ENCODE results near the gene XG. TPM values are rescaled to one million over a fixed set of nuclear protein-coding genes. Genes with fewer than 3 reads are reported as not detected.

XG gene
- total and polyA plus RNA-seq, 9 of the 15 experiments (the other 6 are each of a cell fraction or from before 2014, with no cell fraction given) = 0.03 to 0.12 TPM; not detected in 7

GRCh38 chrX:2748171-2748814, 3.5 kb upstream of the XG start (continued):
- TF ChIP-seq ZSCAN32 (CRISPR knock-in tag; IDR thresholded peaks at IDR 0.05) (no peak), ATF1 (CRISPR knock-in tag; IDR thresholded peaks at IDR 0.05) (no peak), ATF1 (tag; IDR thresholded peaks at IDR 0.05) (no peak), RCOR1 (IDR thresholded peaks at IDR 0.05; ENCODE audit: borderline replicate concordance in 1 of 2, low read depth in 2 of 2, low read length in 2 of 2) (no peak), TEAD2 (tag; IDR thresholded peaks at IDR 0.05) (no peak), SIN3A (IDR thresholded peaks at IDR 0.05; ENCODE audit: borderline replicate concordance in 2 of 2, control insufficient read depth in 1 of 2, low read depth in 2 of 2, low read length in 2 of 2) (no peak), DDX20 (tag; IDR thresholded peaks at IDR 0.05; ENCODE audit: low read depth) (no peak), FOSL1 (tag; conservative IDR thresholded peaks at IDR 0.05) (no peak), EZH2 (IDR thresholded peaks at IDR 0.05; ENCODE audit: borderline replicate concordance, low read depth, low read length) (no peak), SNRNP70 (optimal IDR thresholded peaks at IDR 0.05; ENCODE audit: low read depth, low read length) (no peak), THRAP3 (IDR thresholded peaks at IDR 0.05; ENCODE audit: borderline replicate concordance) (no peak)
- TF ChIP-seq, protein P1, sequence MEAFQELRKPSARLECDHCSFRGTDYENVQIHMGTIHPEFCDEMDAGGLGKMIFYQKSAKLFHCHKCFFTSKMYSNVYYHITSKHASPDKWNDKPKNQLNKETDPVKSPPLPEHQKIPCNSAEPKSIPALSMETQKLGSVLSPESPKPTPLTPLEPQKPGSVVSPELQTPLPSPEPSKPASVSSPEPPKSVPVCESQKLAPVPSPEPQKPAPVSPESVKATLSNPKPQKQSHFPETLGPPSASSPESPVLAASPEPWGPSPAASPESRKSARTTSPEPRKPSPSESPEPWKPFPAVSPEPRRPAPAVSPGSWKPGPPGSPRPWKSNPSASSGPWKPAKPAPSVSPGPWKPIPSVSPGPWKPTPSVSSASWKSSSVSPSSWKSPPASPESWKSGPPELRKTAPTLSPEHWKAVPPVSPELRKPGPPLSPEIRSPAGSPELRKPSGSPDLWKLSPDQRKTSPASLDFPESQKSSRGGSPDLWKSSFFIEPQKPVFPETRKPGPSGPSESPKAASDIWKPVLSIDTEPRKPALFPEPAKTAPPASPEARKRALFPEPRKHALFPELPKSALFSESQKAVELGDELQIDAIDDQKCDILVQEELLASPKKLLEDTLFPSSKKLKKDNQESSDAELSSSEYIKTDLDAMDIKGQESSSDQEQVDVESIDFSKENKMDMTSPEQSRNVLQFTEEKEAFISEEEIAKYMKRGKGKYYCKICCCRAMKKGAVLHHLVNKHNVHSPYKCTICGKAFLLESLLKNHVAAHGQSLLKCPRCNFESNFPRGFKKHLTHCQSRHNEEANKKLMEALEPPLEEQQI (IDR thresholded peaks at IDR 0.05) = no peak
